Panc1 (cell line): ENCODE data around the gene SRSF10. TPM values are rescaled to one million over a fixed set of nuclear protein-coding genes. Genes with fewer than 3 reads are reported as not detected.
A peak's percentile ranks its signal among the peaks of the same experiment; 100 is the strongest.

Experiments
- ATAC-seq: fragments of 200-7000 bp; cut with Tn5 transposase; 2 replicates; pipeline ENCODE4 v1.9.1; 2020; ENCODE audit warnings: mild to moderate bottlenecking, moderate library complexity
- BruUV-seq: library from RNA; stranded (reverse); fragments of 400-500 nt; replicated peaks from 2 replicates; lab custom pipeline; 2021; lab: Mats Ljungman, UMichigan
- CTCF ChIA-PET: fragments of 300-600 bp; sonication (Branson Sonifier 250); formaldehyde crosslinking; loops from one replicate; lab custom pipeline; 2022; ENCODE audit warnings: antibody characterized with exemption; lab: Charles Lee
- POLR2A ChIA-PET: fragments of 300-600 bp; sonication (Branson Sonifier 250); formaldehyde crosslinking; loops from one replicate; lab custom pipeline; 2022; ENCODE audit warnings: antibody characterized with exemption; lab: Charles Lee
- DNase-seq: peaks from one replicate; pipeline ENCODE4 v3.0.0-alpha.2; 2010; ENCODE audit warnings: low read depth, low spot score
- H3K27ac ChIP-seq: 2 replicates; pipeline ENCODE4 v1.5.1; 2011; ENCODE audit warnings: mild to moderate bottlenecking, low read length, inconsistent platforms
- H3K27me3 ChIP-seq: fragments of 200-500 bp; sonication (Bioruptor generic); 2 replicates; pipeline ENCODE4 v1.6.0; 2014; ENCODE audit warnings: low read length, inconsistent platforms; ENCODE audit not compliant: control insufficient read depth, insufficient read depth
- H3K36me3 ChIP-seq: fragments of 200-500 bp; sonication (Bioruptor generic); 2 replicates; pipeline ENCODE4 v1.5.1; 2014; ENCODE audit warnings: inconsistent platforms, mild to moderate bottlenecking, low read length, moderate library complexity; ENCODE audit not compliant: control insufficient read depth, insufficient read depth
- H3K4me1 ChIP-seq: 2 replicates; pipeline ENCODE4 v1.5.1; 2011; ENCODE audit warnings: inconsistent platforms, mild to moderate bottlenecking, low read length, moderate library complexity; ENCODE audit not compliant: control insufficient read depth, insufficient read depth
- H3K4me3 ChIP-seq, 2 experiments: 2 replicates each; pipeline ENCODE4 v1.5.1; 2011 to 2012; ENCODE audit warnings: low read depth in 2 of 2, low read length in 2 of 2, mild to moderate bottlenecking in 2 of 2, inconsistent platforms in 1 of 2, moderate library complexity in 1 of 2
- H3K9me3 ChIP-seq: fragments of 200-500 bp; sonication (Bioruptor generic); 2 replicates; pipeline ENCODE4 v1.5.1; 2014; ENCODE audit warnings: low read depth, mild to moderate bottlenecking, inconsistent platforms, low read length, moderate library complexity; ENCODE audit not compliant: control insufficient read depth, insufficient read depth
- POLR2AphosphoS5 ChIP-seq: IDR thresholded peaks from 2 replicates; pipeline ENCODE4 v1.6.1; 2012; ENCODE audit warnings: mild to moderate bottlenecking, low read depth, low read length, moderate library complexity
- REST ChIP-seq, 2 experiments: IDR thresholded peaks; 2 replicates each; pipeline ENCODE4 v1.6.1; 2011 to 2012; ENCODE audit warnings: low read depth in 2 of 2, control low read depth in 1 of 2, low read length in 1 of 2, mild to moderate bottlenecking in 1 of 2, moderate library complexity in 1 of 2; ENCODE audit not compliant: insufficient read depth in 1 of 2
- SIN3A ChIP-seq: IDR thresholded peaks from 2 replicates; pipeline ENCODE4 v1.6.1; 2012; ENCODE audit warnings: low read depth, mild to moderate bottlenecking, low read length, moderate library complexity, borderline replicate concordance; ENCODE audit not compliant: insufficient read depth
- TCF7L2 ChIP-seq: IDR thresholded peaks from 2 replicates; pipeline ENCODE4 v1.6.1; 2011; ENCODE audit warnings: mild to moderate bottlenecking, low read depth, low read length, inconsistent platforms
- in situ Hi-C: cut with HindIII; loops from 2 replicates; pipeline ENCODE4 v1.10.0; 2016; ENCODE audit warnings: low sequenced_read_pairs, low pct_unique_long_range_greater_than_20kb
- intact Hi-C: fragments of 100-400 bp; cut with micrococcal nuclease; formaldehyde crosslinking; loops from one replicate; pipeline ENCODE4 v1.10.0; 2022; ENCODE audit not compliant: unreplicated experiment
- total RNA-seq: library from RNA; stranded (reverse); gene quantifications from one replicate; pipeline ENCODE4 v1.2.1, GENCODE V29; 2021; ENCODE audit not compliant: unreplicated experiment
- TF ChIP-seq, protein P1 (sequence below): fragments of 450-650 bp; IDR thresholded peaks from 2 replicates; pipeline ENCODE4 v1.5.1; 2017; ENCODE audit warnings: mild to moderate bottlenecking

The SRSF10 gene
- total RNA-seq, 1 experiment from 2014 or later, result 137 TPM

DNA sequence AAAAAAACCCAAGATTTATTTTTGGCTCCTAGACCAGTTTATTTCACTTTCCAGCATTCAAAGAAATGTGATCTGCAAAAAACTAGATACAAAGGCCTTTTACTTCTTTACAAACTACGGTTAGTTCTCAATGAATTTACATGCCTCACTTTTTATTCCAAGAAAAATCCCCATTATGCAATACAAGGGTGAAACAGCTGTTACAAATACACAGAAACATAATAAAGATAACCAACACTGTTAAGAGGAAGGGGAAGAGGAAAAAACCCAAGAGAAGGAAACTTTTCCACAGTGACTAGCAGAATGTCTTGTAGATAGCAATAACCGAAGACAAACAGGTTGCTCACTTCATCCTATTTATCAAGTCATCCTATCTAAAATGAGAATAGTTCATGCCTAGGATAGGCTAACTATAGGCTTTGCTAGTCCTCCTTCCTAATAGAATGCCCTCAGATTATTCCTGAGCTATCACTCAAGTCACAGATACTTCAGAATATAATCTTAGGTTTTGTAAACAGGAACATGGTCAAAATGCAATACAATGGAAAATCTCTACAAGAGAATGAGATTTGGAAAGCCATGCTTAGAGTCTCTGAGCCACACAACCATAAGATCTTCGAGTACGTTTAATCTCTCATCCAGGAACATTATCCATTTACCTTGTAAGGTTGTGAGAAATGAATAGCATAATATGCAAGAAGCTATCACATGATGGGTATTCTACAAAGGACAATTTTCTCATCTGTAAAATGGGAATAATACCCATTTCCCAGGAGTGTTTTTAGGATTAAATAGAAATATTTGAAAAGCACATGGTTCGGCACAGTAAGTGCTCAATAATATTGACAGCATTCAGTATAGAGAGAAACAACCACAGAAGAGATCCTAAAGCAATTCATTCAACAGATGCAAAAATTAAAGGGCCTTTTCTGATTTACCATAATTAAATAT is 15.1 kb downstream of the SRSF10 start:
- H3K4me1 ChIP-seq, result peaks cover 52% of the 10 kb centered on the region
- DNase-seq (no peak), ATAC-seq (0 out of 2 replicates have a peak, but pooled peaks have one; percentile 15)
- peaks cover 66% of the 10 kb centered on the region for H3K36me3 ChIP-seq
- CTCF ChIA-PET, result interaction anchor here (0.5 to 0.6 kb wide), 2 partner anchors 185 to 1129 kb away, joined by 3 read pairs; no protein-coding TSS in a partner anchor
- TF ChIP-seq TCF7L2, result 0 out of 2 replicates have a peak, but pooled peaks have one; percentile 22
- TF ChIP-seq, protein P1, sequence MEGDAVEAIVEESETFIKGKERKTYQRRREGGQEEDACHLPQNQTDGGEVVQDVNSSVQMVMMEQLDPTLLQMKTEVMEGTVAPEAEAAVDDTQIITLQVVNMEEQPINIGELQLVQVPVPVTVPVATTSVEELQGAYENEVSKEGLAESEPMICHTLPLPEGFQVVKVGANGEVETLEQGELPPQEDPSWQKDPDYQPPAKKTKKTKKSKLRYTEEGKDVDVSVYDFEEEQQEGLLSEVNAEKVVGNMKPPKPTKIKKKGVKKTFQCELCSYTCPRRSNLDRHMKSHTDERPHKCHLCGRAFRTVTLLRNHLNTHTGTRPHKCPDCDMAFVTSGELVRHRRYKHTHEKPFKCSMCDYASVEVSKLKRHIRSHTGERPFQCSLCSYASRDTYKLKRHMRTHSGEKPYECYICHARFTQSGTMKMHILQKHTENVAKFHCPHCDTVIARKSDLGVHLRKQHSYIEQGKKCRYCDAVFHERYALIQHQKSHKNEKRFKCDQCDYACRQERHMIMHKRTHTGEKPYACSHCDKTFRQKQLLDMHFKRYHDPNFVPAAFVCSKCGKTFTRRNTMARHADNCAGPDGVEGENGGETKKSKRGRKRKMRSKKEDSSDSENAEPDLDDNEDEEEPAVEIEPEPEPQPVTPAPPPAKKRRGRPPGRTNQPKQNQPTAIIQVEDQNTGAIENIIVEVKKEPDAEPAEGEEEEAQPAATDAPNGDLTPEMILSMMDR, result no peak
- TF ChIP-seq POLR2AphosphoS5, result peak; percentile 69
- no peak for TF ChIP-seq SIN3A
- intact Hi-C loops, result no loop called here
- no peaks in the 10 kb centered on the region for H3K27me3 ChIP-seq
- in situ Hi-C loops, result loop anchor here (10.0 kb wide), 1 partner anchor 60 kb away; no protein-coding TSS in a partner anchor
- BruUV-seq, result no TSS peak
- H3K9me3 ChIP-seq, result no peaks in the 10 kb centered on the region
- no peak overlapping the region for H3K4me3 ChIP-seq
- peak overlapping the region; percentile 85 for H3K27ac ChIP-seq
- POLR2A ChIA-PET, result interaction anchor here (0.5 to 1.1 kb wide), 3 partner anchors 12 to 146 kb away, joined by 3 to 6 read pairs (median 3); no protein-coding TSS in a partner anchor

- DNase-seq, result no peak
- H3K4me1 ChIP-seq, result peaks cover 52% of the 10 kb centered on the region
- TF ChIP-seq SIN3A (no peak), POLR2AphosphoS5 (no peak), REST (IDR thresholded peaks at IDR 0.05; ENCODE audit: insufficient read depth in 1 of 2, low read depth in 2 of 2, low read length in 1 of 2) (no peak), TCF7L2 (no peak)
- TF ChIP-seq, protein P1, result no peak
- peak overlapping the region; percentile 85 for H3K27ac ChIP-seq
- no peaks in the 10 kb centered on the region for H3K27me3 ChIP-seq
- ChIA-PET POLR2A (interaction anchor here (1.0 to 1.1 kb wide), 2 partner anchors 11 to 13 kb away, joined by 3 to 6 read pairs; no protein-coding TSS in a partner anchor), CTCF (interaction anchor here (0.5 to 0.7 kb wide), 2 partner anchors 9 to 1128 kb away, joined by 3 read pairs; no protein-coding TSS in a partner anchor)
- H3K36me3 ChIP-seq, result peaks cover 65% of the 10 kb centered on the region
- ATAC-seq, result no peak
- H3K9me3 ChIP-seq, result no peaks in the 10 kb centered on the region
- in situ Hi-C loops (loop anchor here (10.0 kb wide), 1 partner anchor 61 kb away; no protein-coding TSS in a partner anchor), intact Hi-C loops (no loop called here)
- no peak overlapping the region for H3K4me3 ChIP-seq
- no TSS peak for BruUV-seq
These were observed 15.9 kb downstream of the SRSF10 start for GRCh38 chr1:23964235-23964668.
